CD4-positive, alpha-beta T cell treated with Interleukin-4 for 1 hour (primary cell): ENCODE data around the gene NCF2.

Experiments used
- DNase-seq, 2 donors: peaks; one replicate each; pipeline ENCODE4 v3.0.0-alpha.2; 2020 to 2022

NCF2 gene

GRCh38 chr1:183582021-183582713, 8.1 kb downstream of the NCF2 start:
- DNase-seq, result no peak

DNA sequence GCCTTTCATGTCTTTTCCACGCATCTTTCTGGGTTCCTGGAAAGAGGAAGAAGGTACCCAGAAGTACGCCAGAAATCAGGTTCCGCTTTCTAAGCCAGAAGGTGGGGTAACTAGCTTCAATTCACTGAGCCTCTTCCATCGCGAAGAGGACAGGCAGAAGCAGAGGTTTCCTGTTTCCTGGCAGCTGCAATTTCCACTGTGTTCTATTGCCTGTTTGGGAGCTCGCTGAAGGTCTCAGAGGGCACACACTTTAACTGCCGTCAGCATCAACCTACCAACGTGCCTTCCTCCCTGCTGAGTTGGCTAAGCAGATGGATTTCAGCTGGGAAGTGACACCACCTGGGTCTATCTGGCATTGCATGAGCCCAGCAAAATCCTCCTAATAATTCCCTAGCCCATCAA, 10.0 kb downstream of the NCF2 start:
- DNase-seq, result peak in 1 of 2 donors; percentile 73

DNA sequence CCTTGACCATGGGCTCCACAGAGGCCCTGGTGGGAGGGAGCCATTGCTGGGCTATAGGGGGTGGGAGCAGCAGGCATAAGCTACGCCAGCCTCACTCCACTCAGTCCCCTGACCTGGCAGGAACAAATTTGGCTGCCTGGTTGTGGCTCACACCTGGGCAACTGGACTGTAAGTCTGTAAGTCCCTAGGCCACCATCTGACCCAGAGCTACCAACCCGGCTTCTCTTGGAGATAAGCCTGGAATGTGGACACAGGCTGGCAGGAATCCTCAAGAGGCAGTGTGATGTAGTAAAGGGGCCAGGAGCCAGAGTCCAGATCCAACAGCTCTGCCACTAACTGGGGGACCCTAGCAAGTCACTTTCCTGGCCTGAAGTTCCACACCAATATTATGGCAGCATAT, 11.4 kb downstream of the NCF2 start:
- no peak for DNase-seq

DNA sequence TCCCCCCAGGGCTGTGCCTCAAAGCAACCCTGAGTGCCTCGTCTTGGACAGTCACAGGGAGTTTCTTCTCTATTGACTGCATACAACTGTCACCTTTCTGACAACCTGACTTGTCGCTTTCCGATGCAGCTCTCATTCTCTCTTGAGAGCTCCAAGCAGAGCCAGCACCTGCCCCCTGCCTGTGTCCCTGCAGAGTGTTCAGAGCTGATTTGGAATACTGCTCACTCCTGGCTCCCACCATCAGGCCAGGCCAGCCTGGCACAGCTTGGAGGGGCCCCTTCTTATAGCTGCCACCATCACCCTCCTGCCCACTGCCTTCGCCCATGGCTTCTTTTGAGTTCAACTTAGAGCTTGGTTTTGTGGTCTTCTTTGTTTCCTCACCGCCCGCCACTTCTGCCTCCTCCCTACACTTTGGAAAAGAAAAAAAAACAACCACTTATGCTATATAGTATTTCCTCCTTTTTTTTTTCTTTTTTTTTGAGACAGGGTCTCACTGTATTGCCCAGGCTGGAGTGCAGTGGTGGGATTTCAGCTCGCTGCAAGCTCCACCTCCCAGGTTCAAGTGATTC, 12.3 kb downstream of the NCF2 start:
- no peak for DNase-seq

DNA sequence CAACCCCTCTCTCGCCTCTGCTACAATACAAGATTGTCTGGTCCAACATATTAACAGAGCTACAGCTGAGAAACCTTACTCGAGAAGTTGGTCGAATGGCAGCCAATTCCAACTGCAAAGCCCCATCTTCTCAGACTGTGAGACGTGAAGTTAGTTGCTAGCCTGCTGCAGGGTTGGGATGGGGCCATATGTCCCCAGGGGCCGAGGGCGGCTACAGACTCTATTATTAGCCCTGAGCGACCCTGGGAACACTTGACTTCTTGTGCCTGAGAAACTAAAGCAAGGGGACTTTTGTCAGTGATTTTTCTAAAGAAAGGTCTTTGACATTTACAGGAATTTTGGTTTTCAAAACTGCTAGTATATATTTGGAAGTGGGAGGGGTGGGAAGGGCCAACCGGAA, 13.7 kb downstream of the NCF2 start:
- no peak for DNase-seq

DNA sequence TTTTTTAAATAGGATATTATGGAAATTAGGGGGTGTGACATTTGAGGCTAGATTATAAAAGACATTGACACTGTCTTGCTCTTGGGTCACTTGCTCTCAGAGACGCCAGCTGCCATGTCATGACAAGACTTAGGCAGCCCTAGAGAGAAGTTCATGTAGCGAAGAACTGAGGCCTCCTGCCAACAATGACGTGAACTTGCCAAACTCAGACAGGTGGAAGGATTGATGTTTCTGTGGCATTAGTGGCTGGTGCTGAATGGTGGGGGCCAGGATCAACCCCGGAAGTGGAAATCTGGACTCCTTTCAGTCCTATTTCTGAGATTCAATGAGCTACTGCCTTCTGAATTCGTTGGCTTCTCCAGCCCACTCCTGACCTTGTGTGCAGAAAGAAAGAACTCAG, 14.7 kb downstream of the NCF2 start:
- no peak for DNase-seq

GRCh38 chr1:183572721-183573120, 17.5 kb downstream of the NCF2 start:
- DNase-seq, result no peak

DNA sequence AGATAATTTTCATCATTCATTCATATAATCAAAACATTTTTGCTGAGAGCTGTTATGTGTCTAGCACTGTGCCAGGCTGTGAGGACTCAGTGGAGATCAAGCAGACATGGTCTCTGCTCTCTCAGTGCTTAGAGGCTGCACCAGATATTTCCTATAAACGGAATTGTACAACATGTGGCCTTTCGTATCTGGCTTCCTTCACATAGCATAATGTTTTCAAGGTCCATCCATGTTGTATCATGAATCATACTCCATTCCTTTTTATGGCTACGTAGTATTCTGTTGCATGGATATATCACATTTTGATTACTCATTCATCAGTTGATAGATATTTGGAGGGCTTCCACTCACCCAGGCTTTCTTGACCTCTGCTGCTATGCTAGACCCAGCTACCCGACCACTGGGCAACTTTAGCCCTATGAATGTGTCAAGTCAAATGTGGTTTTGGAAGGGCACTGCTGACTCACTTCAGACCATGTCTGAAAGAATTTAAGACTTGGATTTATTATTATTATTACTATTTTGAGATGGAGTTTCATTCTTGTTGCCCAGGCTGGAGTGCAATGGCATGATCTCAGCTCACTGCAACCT, 18.5 kb downstream of the NCF2 start:
- no peak for DNase-seq

DNA sequence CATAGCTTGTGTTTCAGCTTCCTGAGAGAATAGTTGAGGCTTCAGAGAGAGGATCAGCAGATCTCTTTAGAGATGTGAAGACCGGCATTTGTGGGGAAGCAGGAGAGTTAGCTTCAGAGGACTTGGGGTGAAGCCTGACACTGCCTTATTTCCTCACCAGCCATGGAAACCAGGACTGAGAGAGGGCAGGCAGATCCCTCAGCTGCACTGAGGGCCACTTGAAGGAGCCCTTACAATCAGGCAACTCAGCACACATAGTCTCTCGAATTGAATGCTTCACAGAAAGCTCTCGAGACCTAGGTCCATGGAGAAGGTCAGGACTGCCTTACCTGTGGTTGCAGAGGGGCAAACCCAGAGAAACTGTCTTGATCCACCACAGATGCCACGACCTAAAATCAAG, 19.8 kb downstream of the NCF2 start:
- no peak for DNase-seq

- no peak for DNase-seq
Measured at GRCh38 chr1:183569801-183570200, 20.5 kb downstream of the NCF2 start.

DNA sequence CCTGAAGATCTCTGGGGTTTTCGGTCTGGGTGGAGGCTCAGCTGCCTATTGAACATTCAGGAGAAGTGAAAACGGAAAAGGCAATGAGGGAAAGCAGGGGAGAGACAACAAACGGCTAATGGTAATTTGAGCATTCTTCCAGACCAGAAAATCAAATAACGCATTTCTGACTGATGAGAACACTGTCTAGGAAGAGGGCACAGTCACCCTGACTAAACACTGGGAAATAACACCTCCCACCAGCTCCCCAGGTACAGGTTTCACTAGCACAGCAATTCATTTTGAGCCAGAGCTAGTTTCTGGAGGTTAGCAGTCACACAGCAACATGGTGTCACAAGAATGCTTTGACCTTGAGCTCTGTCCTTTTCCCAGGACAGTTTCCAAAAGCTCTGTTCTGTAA, 21.1 kb downstream of the NCF2 start:
- no peak for DNase-seq

GRCh38 chr1:183568176-183569021, 21.9 kb downstream of the NCF2 start:
- DNase-seq, result peak; percentile 19 to 72

GRCh38 chr1:183567584-183567983, 22.7 kb downstream of the NCF2 start:
- peak; percentile 16 to 72 for DNase-seq

DNA sequence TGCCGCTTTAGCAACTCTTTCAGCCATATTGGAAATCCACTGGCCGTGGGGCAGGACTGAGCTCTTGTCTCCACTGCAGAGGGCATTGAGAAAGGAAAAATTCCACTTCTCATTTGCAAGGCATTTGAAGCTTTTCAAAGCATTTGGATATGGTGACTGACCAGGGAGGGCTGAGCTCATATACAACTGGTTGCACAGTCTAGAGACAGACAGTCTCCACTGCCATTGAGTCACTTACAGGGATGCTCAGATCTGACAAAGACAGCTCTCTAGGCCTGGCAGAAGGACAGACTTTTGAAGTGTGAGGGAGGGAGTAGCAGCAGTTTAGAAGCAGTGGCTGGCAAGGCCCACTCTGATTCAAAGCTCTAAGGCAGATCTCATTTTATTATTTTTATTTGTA, 24.2 kb downstream of the NCF2 start:
- no peak for DNase-seq

DNA sequence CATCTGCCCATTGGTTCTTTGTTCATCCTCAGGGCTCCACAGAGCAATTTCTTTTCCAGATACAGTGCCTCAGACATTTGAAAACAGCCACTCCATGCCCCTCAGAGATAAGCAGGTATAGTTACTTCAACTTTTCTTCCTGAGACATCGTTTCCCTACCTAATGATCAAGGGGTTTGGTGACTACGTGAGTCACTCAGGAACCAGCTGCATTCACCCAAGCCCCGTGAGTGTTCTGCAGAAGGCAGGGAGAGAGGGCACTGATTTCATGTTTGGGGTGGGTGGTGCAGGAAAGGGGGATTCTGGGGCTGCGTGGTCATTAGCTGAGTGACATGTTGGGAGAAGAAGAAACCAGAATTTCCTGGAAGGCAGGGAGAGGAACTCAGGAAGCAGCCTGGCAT, 25.0 kb downstream of the NCF2 start:
- no peak for DNase-seq

GRCh38 chr1:183562701-183563100, 27.6 kb downstream of the NCF2 start:
- DNase-seq, result no peak

GRCh38 chr1:183559061-183559460, 31.2 kb downstream of the NCF2 start:
- no peak for DNase-seq

- no peak for DNase-seq
Measured at GRCh38 chr1:183554577-183554976, 35.7 kb downstream of the NCF2 start.

GRCh38 chr1:183553764-183554163, 36.5 kb downstream of the NCF2 start:
- DNase-seq, result no peak

DNA sequence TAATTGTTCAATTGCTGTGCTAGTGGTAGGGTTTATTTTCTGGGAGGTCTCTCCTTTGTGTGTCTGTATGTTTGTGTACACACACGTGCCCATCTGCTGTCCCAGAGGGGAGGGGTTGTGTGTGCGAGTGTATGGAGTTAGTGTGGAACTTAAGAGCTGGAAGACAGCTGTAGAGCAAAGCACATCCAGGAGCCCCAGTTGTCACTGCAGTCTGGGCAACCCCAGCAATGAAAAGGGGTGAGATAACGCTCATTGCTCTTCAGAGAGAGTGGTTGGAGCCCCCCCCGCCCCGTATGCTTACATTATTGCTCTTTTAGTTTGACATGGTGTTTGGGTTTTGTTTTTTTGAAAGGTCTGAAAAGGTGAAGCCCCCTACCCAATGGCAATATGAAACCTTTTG, 36.9 kb downstream of the NCF2 start:
- no peak for DNase-seq

GRCh38 chr1:183552891-183553290, 37.4 kb downstream of the NCF2 start:
- no peak for DNase-seq

- no peak for DNase-seq
Measured at GRCh38 chr1:183552441-183552840, 37.8 kb downstream of the NCF2 start.

GRCh38 chr1:183551924-183552323, 38.3 kb downstream of the NCF2 start:
- no peak for DNase-seq

- DNase-seq, result no peak
Measured at GRCh38 chr1:183550915-183551314, 39.3 kb downstream of the NCF2 start.
